GM21367 (cell line): ENCODE results near the gene GRID1.

Source experiments
- ATAC-seq: cut with Tn5 transposase; IDR thresholded peaks from one replicate; pipeline ENCODE4 v1.9.1; 2021; ENCODE audit not compliant: unreplicated experiment

Gene GRID1

GRCh38 chr10:86234107-86234506 lies 132.5 kb downstream of the GRID1 start:
- ATAC-seq: no peak

- ATAC-seq: no peak
These were observed 133.5 kb downstream of the GRID1 start for GRCh38 chr10:86233131-86233530.

- no peak for ATAC-seq
These were observed 134.0 kb downstream of the GRID1 start for GRCh38 chr10:86232644-86233043.

GRCh38 chr10:86231796-86232560 lies 134.6 kb downstream of the GRID1 start:
- no peak for ATAC-seq

- ATAC-seq: no peak
These were observed 135.9 kb downstream of the GRID1 start for GRCh38 chr10:86230557-86231180.

GRCh38 chr10:86229811-86230556 lies 136.6 kb downstream of the GRID1 start:
- no peak for ATAC-seq

- ATAC-seq: no peak
These were observed 137.2 kb downstream of the GRID1 start for GRCh38 chr10:86229376-86229775.

- ATAC-seq: no peak
These were observed 138.9 kb downstream of the GRID1 start for GRCh38 chr10:86227501-86228258.

- ATAC-seq: no peak
These were observed 139.8 kb downstream of the GRID1 start for GRCh38 chr10:86226781-86227201.

GRCh38 chr10:86226016-86226415 lies 140.6 kb downstream of the GRID1 start:
- ATAC-seq: no peak

- ATAC-seq: no peak
These were observed 141.4 kb downstream of the GRID1 start for GRCh38 chr10:86225103-86225782.

- peak; percentile 83 for ATAC-seq
These were observed 142.1 kb downstream of the GRID1 start for GRCh38 chr10:86224354-86225102.

GRCh38 chr10:86223256-86223655 lies 143.3 kb downstream of the GRID1 start:
- ATAC-seq: no peak

- ATAC-seq: no peak
These were observed 143.9 kb downstream of the GRID1 start for GRCh38 chr10:86222687-86223086.

GRCh38 chr10:86222336-86222650 lies 144.3 kb downstream of the GRID1 start:
- ATAC-seq: no peak

GRCh38 chr10:86221442-86222335 lies 144.9 kb downstream of the GRID1 start:
- ATAC-seq: no peak

GRCh38 chr10:86220626-86221025 lies 146.0 kb downstream of the GRID1 start:
- no peak for ATAC-seq

GRCh38 chr10:86219271-86219670 lies 147.3 kb downstream of the GRID1 start:
- no peak for ATAC-seq

GRCh38 chr10:86218842-86219241 lies 147.8 kb downstream of the GRID1 start:
- no peak for ATAC-seq
